HG03064 (cell line): ENCODE measurements around the gene AUNIP.
"Not testable (repeated sequence)": the region's sequence is repeated elsewhere in the genome, so short reads cannot be mapped to it uniquely, and the experiment has no call there.

Experiments
- ATAC-seq: cut with Tn5 transposase; IDR thresholded peaks from one replicate; pipeline ENCODE4 v1.9.1; 2021; ENCODE audit warnings: low read depth; ENCODE audit not compliant: unreplicated experiment

The AUNIP gene

DNA sequence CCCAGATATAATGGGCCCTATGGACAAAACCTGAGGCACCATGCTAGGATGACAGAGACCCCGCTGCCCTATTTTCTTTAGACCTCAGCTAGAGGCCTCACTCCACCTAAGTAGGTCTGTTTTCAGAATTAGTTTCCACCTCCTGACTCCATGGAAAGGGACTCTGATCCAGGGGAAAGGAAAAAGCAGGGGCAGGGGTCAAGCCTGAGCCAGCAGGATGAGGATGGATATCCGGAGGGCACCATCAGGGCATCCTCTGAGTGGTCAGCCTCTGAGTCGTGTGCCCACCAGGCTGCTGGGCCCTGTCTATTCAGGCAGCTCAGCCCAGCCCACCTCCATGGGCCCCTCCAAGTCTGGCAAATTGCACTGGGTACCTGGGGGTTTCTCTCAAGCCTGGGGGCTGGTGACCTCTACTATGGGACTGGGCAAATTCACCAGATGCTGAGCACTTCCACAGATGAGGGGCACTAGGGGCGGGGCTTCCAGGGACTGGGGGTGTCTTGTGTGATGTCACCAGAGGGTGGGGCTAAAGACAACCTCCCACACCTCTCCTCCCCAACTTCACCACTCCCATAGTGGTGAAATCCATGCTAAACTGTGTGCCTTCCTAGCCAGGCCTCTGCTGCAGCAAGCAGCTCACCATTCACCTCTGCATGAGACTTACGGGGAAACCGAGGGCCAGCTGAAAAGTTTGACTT is 10.8 kb upstream of the AUNIP start:
- ATAC-seq: no peak

DNA sequence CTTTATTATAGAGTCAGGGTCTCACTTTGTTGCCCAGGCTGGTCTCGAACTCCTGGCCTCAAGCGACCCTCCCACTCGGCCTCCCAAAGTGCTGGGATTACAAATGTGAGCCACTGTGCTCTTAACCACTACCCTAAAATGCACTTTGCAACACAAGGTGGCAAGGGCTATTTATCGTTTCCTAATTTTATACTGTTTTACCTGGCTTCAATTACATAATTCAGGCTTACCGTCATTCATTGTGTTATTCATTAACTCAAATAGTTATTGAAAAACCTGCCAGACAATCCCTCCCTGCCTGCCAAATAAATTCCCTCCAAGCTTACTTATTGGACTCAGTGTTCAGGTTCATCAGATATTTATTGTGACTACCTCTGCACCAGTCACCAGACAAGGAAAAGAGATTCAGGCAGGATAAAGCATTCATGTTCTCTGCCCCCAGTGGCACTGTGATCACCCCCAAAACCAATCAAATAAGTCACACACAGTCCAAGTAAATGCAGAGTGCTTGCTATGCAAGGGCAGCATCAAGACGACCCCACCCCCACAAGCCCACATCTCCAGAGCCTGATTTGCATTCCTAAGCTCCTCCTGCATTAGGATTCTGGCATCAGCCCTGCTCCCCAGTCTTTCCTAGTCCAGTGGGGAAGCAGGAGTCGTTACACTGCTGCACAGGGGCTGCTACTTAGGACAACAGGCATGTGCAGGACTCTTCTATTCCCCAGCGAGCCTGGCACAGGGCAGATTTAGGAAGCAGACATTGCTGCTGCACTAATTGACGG is 8.1 kb upstream of the AUNIP start:
- no peak for ATAC-seq

DNA sequence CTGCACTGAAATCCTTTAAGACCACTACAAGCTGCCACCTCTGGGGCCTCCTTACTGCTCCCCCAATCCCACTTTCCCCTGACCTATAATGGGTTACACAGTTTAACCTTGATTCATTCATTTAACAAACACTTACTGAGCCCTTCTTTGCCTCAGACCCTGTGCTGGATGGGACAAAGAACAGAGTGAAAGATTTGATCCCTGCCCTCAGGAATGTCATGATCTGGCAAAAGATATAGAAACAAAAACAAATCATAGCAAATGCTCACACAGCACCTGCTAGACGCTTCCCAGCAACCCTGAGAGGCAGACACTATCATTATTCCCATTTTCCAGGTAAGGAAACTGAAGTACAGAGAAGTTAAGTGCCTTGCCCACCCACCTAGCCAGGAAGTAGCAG is 7.0 kb upstream of the AUNIP start:
- no peak for ATAC-seq

DNA sequence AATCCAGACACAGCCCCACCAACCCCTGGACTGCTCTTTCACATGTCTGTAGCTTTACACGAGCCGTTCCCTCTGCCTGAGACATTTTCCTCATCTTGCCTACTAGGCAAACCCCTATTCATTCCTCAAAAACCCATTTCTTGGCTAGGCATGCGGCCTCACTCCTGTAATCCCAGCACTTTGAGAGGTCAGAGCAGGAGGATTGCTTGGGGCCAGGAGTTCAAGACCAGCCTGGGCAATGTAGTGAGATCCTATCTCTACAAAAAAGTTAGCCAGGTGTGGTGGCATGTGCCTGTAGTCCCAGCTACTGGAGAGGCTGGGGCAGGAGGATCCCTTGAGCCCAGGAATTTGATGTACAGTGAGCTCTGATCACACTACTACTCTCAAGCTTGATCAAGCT is 5.2 kb upstream of the AUNIP start:
- no peak for ATAC-seq

DNA sequence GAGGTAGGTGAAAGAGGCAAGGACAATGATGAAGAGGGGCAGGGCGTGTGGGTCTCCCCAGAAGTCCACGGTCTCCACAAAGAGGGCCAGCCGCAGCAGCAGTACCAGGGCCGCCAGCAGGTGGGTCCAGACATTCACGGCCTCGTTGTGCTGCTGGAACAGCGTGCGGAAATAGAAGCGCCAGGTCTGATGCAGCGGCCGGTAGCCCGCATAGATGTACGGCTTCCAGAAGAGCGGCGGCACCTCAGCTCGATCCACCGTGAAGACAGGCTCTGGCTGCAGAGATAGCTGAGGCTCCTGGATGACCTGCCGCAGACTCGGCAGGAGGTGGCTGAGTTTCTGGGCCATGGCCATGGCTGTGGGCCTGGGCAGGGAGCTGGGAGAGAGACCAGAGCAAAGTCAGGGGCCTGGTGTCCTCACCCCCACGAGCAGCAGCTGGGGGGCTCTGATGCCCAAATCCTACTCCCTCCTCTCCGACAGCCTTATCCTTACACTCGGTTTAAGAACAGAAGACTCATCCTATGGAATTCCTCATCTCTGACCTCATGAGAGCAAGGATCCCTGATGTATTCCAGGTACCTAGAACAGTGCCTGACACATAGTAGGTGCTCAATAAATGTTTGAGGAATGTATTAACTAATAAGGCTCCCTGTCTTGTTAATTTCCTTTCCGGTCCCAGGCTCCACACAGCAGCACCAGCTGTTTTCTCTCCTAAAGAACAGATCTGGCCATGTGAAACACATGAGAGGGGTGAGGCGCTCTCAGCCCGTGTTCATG is 4.4 kb upstream of the AUNIP start:
- ATAC-seq: no peak

DNA sequence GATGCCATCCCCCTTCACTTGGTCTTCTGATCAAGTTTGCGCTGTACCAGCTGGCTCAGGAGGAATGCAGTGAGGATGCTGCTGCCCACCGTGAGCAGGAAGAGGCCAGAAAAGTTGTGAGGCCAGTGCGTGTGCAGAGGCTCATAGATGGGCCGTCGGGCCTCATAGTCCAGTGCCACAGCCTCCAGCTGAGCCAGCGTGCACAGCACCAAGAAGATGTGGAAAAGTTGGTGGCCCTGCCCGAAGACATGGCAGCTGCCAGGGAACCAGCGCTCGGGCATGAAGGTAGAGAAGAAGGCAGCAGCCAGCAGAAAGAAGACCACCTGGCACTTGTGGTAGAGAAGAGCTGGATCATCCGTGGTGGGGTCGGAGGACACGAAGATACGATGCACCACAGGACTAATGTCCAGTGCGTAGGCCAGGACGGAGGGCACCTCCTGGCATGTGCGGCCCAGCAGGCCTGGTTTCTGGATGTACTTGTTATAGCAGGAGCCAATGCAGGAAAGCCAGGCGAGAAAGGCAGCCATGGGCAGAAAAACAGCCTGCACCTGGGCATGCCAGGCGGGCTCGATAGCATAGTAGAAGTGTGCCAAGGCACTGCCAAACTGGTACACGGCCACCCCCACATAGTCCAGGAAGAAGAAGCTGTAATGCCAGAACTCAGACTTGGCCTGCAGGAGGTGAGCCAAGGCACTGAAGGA is 3.7 kb upstream of the AUNIP start:
- ATAC-seq: no peak

DNA sequence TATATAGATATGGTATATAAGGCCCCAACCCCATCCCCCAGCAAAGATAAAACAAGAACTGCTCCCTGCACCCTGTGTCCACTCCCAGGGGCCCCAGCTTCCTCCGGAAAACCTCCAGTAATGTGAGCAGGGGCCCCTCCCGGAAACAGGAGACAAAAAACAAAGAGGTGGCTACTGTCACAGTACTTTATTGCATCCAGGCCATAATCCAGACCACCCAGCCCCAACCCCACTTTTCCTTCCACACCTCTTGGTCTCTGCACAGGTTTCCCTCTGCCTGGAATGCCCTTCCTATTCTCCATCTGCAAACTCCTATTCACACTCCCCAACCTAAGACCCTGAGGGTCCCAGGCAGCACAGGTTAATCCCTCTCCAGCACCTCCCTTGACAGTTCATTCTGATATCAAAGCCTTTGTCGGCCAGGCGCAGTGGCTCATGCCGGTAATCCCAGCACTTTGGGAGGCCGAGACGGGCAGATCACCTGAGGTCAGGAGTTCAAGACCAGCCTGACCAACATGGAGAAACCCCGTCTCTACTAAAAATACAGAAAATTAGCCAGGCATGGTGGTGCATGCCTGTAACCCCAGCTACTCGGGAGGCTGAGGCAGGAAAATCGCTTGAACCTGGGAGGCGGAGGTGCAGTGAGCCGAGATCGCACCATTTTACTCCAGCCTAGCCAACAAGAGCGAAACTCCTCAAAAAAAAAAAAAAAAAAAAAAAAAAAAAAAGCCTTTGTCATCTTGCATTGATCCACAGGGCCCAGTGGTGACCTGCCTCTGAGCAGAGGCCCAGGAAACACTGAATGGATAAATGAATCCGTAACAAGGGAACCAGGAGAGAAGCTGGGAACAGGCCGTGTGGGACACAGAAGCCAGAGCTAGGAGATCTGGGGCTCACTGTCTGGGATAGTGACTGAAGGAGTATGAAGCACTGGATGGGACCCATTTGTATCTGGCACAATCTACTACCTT is 2.3 kb upstream of the AUNIP start:
- no peak for ATAC-seq

DNA sequence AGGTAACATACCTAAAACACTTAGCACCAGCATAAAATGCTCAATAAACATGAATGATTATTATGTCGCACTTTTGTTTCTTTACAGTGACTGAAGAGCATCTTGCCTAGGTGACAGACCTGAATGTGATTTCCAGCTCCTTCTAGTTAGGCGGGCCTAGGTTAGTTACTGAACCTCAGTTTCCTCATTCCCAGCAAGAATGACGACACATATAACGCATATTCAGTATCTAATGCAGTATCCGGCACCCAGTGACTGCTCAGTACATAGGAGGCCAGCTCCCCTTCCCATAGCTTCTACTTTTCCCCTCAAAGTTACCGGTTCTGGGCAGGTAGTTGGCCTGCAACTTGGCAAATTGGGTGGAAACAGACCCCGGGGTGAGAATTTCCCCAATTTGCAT is 763 bp downstream of the AUNIP start:
- no peak for ATAC-seq

- ATAC-seq: no peak
These were observed 2.4 kb downstream of the AUNIP start for GRCh38 chr1:25856856-25857255.

DNA sequence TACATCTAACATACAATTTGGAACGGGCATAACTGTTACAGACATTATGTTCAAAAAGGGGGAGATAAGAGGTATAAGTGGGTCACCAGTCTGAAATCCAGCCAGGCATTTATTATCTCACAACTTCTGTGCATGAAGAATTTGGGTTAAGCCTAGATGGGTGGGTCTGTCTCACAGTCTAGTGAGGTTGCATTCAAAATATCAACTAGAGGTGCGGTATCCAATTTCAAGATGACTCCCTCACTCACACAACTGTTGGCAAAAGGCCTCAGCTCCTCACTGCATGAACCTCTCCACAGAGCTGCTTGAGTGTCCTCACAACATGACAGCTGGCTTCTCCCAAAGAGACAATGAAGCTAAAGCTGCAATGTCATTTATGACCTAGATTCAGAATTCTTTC is 4.7 kb downstream of the AUNIP start:
- ATAC-seq: no peak

GRCh38 chr1:25848531-25848930 is 10.7 kb downstream of the AUNIP start:
- ATAC-seq: no peak

DNA sequence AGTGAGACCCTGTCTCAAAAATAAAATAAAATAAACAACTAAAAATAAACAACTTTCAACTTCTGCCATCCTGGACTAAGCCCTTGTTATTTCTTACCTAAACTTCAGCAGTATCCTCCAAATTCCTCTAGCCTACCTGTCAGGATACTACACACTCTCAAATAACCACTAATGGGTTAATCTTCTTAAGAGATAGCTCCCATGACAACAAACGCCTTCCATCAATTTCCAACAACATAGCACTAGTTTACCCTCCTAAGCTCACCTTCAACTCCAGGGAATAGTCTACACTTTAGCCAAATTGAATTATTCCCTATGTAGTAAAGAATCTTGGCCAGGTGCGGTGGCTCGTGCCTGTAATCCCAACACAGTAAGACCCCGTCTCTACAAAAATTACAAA is 11.3 kb downstream of the AUNIP start:
- no peak for ATAC-seq

DNA sequence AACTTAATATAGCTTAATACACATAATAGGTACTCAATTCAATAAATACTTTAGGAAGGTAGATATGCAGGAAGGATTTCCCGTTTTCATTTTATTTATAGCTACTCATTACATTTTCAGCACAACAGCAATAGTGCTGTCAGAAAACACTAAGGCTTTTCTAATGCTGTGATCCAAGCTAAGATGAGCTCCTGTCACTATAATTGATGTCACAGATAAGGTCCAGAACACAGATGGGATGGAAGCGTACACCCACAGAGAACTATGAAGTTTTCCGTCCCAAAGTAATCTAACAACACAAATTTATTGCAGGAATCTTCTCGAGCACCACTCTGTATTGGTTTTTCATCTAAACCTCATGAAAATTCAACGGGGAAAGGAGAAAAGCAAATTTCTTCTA is 13.6 kb downstream of the AUNIP start:
- no peak for ATAC-seq

GRCh38 chr1:25844536-25845337 is 14.5 kb downstream of the AUNIP start:
- no peak for ATAC-seq

DNA sequence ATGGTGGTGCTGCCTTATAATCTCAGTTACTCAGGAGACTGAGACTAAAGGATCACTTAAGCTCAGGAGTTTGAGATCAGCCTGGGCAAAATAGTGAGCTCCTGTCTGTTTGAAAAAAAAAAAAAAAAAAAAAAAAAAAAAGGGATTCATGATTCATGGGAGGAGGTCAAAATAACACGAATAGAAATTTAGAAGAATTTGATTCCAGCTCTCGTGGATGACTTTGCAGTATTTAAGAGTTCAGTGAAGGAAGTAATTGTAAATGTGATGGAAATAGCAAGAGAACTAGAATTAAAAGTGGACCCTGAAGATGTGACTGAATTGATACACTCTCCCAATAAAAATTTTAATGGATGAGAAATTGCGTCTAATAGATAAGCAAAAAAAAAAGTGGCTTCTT is 15.8 kb downstream of the AUNIP start:
- ATAC-seq: no peak

- ATAC-seq: not testable (repeated sequence)
These were observed 19.4 kb downstream of the AUNIP start for GRCh38 chr1:25839808-25840207.

GRCh38 chr1:25837262-25837875 is 21.9 kb downstream of the AUNIP start:
- ATAC-seq: no peak

DNA sequence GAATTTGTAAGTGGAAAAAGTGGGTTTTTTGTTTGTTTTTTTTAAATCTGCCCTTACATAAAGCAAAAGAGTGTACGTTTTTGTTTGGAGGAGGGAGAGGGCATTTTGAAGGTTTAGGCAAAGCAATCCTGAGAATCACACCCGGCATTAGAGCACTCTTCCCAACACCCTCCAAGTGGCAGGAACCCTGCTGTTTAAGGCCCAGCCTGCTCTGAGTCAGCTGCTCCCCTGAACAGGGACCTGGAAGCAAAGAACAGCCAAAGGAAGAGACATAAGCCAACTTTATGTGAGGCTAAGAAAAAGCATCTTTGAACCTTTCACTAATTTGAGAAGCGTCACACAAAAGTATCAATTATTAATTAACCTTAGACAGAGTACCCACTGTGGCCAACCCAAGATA is 22.6 kb downstream of the AUNIP start:
- no peak for ATAC-seq

- ATAC-seq: no peak
These were observed 24.4 kb downstream of the AUNIP start for GRCh38 chr1:25834894-25835293.
